Loucy (cell line): ENCODE measurements around the gene PDGFRA.
"Not testable (repeated sequence)": the region's sequence is repeated elsewhere in the genome, so short reads cannot be mapped to it uniquely, and the experiment has no call there.

Experiments
- H2AFZ ChIP-seq: fragments of 200-600 bp; sonication (generic); 2 replicates; pipeline ENCODE4 v1.6.0; 2016; ENCODE audit warnings: antibody characterized with exemption, mild to moderate bottlenecking, low read length, moderate library complexity
- H3F3A ChIP-seq: fragments of 200-600 bp; 2 replicates; pipeline ENCODE4 v1.6.0; 2016; ENCODE audit warnings: antibody characterized with exemption, low read depth, mild to moderate bottlenecking
- H3K27me3 ChIP-seq: fragments of 200-600 bp; sonication (generic); 2 replicates; pipeline ENCODE4 v1.6.1; 2014; ENCODE audit warnings: low read length, mild to moderate bottlenecking; ENCODE audit not compliant: insufficient read depth, poor library complexity, severe bottlenecking
- H3K36me3 ChIP-seq: fragments of 200-600 bp; sonication (generic); 2 replicates; pipeline ENCODE4 v1.6.1; 2016; ENCODE audit warnings: low read length; ENCODE audit not compliant: insufficient read depth
- H3K4me1 ChIP-seq: fragments of 200-600 bp; sonication (generic); 2 replicates; pipeline ENCODE4 v1.5.1; 2014; ENCODE audit warnings: low read length, mild to moderate bottlenecking; ENCODE audit not compliant: insufficient read depth, poor library complexity, severe bottlenecking
- H3K4me2 ChIP-seq: fragments of 200-600 bp; sonication (generic); 2 replicates; pipeline ENCODE4 v1.6.0; 2014; ENCODE audit warnings: antibody characterized with exemption, low read length, low read depth, mild to moderate bottlenecking; ENCODE audit not compliant: poor library complexity, severe bottlenecking
- H3K4me3 ChIP-seq: fragments of 200-600 bp; sonication (generic); 2 replicates; pipeline ENCODE4 v1.5.1; 2014; ENCODE audit warnings: low read length, mild to moderate bottlenecking, mixed read lengths; ENCODE audit not compliant: poor library complexity, severe bottlenecking
- H3K79me2 ChIP-seq: fragments of 200-600 bp; sonication (generic); 2 replicates; pipeline ENCODE4 v1.6.1; 2014; ENCODE audit warnings: low read length; ENCODE audit not compliant: insufficient read depth
- H3K9ac ChIP-seq: fragments of 200-600 bp; sonication (generic); 2 replicates; pipeline ENCODE4 v1.6.0; 2014; ENCODE audit warnings: mild to moderate bottlenecking, low read depth, low read length, moderate library complexity; ENCODE audit not compliant: poor library complexity, severe bottlenecking
- H3K9me2 ChIP-seq: fragments of 200-600 bp; sonication (generic); replicated peaks from 2 replicates; pipeline ENCODE4 v1.6.1; 2016; ENCODE audit warnings: low read depth, low read length, mixed read lengths
- H3K9me3 ChIP-seq: fragments of 200-600 bp; sonication (generic); 2 replicates; pipeline ENCODE4 v1.6.1; 2014; ENCODE audit warnings: mild to moderate bottlenecking, antibody characterized with exemption, low read length, low read depth; ENCODE audit not compliant: insufficient read depth
- H4K20me1 ChIP-seq: fragments of 200-600 bp; sonication (generic); 2 replicates; pipeline ENCODE4 v1.6.0; 2014; ENCODE audit warnings: antibody characterized with exemption, low read length, mild to moderate bottlenecking; ENCODE audit not compliant: insufficient read depth, poor library complexity, severe bottlenecking
- CTCF ChIP-seq: fragments of 200-600 bp; sonication (generic); conservative IDR thresholded peaks from 2 replicates; pipeline ENCODE4 v1.5.1; 2014; ENCODE audit warnings: mild to moderate bottlenecking, antibody characterized with exemption, low read length
- EZH2phosphoT487 ChIP-seq: fragments of 200-600 bp; IDR thresholded peaks from 2 replicates; pipeline ENCODE4 v1.6.1; 2018; ENCODE audit warnings: antibody characterized with exemption, mild to moderate bottlenecking, moderate library complexity, borderline replicate concordance

The PDGFRA gene

GRCh38 chr4:54330896-54331295 is 101.8 kb downstream of the PDGFRA start:
- Histone ChIP-seq H3F3A (no peaks in the 10 kb centered on the region), H3K27me3 (no peaks in the 10 kb centered on the region), H3K36me3 (no peaks in the 10 kb centered on the region), H3K4me2 (no peak overlapping the region), H4K20me1 (no peaks in the 10 kb centered on the region), H3K9me2 (no peaks in the 10 kb centered on the region), H3K9ac (no peak overlapping the region), H2AFZ (no peak overlapping the region), H3K79me2 (no peaks in the 10 kb centered on the region), H3K9me3 (no peaks in the 10 kb centered on the region), H3K4me1 (no peaks in the 10 kb centered on the region), H3K4me3 (no peak overlapping the region)
- no peak for TF ChIP-seq EZH2phosphoT487
- TF ChIP-seq CTCF = no peak

- Histone ChIP-seq H3K9me2 (no peaks in the 10 kb centered on the region), H3K4me1 (no peaks in the 10 kb centered on the region), H3K9ac (no peak overlapping the region), H3K4me3 (no peak overlapping the region), H3K36me3 (no peaks in the 10 kb centered on the region), H2AFZ (no peak overlapping the region), H3K27me3 (no peaks in the 10 kb centered on the region), H3F3A (no peaks in the 10 kb centered on the region), H3K4me2 (no peak overlapping the region), H3K79me2 (no peaks in the 10 kb centered on the region), H3K9me3 (no peaks in the 10 kb centered on the region), H4K20me1 (no peaks in the 10 kb centered on the region)
- TF ChIP-seq EZH2phosphoT487 (no peak), CTCF (no peak)
Measured at GRCh38 chr4:54332542-54332941, 103.4 kb downstream of the PDGFRA start.

GRCh38 chr4:54333657-54334056 is 104.6 kb downstream of the PDGFRA start:
- H3K4me3 ChIP-seq = no peak overlapping the region
- H3K9me3 ChIP-seq = no peaks in the 10 kb centered on the region

GRCh38 chr4:54334769-54335168 is 105.7 kb downstream of the PDGFRA start:
- H3K9me3 ChIP-seq, H3K4me3 ChIP-seq, H3K9ac ChIP-seq, H2AFZ ChIP-seq, H3K27me3 ChIP-seq, H3K4me1 ChIP-seq, H3K36me3 ChIP-seq, H3K4me2 ChIP-seq, H3K79me2 ChIP-seq, H4K20me1 ChIP-seq, H3K9me2 ChIP-seq, H3F3A ChIP-seq: not testable (repeated sequence)

More at GRCh38 chr4:54333657-54334056, 104.6 kb downstream of the PDGFRA start:
- Histone ChIP-seq H3K36me3 (no peaks in the 10 kb centered on the region), H2AFZ (no peak overlapping the region), H3K9me2 (no peaks in the 10 kb centered on the region), H3K9ac (no peak overlapping the region), H3F3A (no peaks in the 10 kb centered on the region), H3K27me3 (no peaks in the 10 kb centered on the region), H3K4me1 (no peaks in the 10 kb centered on the region), H3K79me2 (no peaks in the 10 kb centered on the region), H3K4me2 (no peak overlapping the region), H4K20me1 (no peaks in the 10 kb centered on the region)
- TF ChIP-seq EZH2phosphoT487 (no peak), CTCF (no peak)
